HG03460 (cell line): Measurements from ENCODE around the gene TOR1B.

Experiments
- ATAC-seq: cut with Tn5 transposase; IDR thresholded peaks from one replicate; pipeline ENCODE4 v1.9.1; 2021; ENCODE audit not compliant: unreplicated experiment

The TOR1B gene

GRCh38 chr9:129812385-129812784 is 9.4 kb downstream of the TOR1B start:
- no peak for ATAC-seq

GRCh38 chr9:129813661-129814060 is 10.7 kb downstream of the TOR1B start:
- ATAC-seq = no peak

GRCh38 chr9:129814432-129815223 is 11.6 kb downstream of the TOR1B start:
- ATAC-seq = no peak

GRCh38 chr9:129815278-129815677 is 12.3 kb downstream of the TOR1B start:
- no peak for ATAC-seq

- ATAC-seq = no peak
Measured at GRCh38 chr9:129816501-129817435, 13.8 kb downstream of the TOR1B start.

- ATAC-seq = no peak
Measured at GRCh38 chr9:129822898-129823541, 20.0 kb downstream of the TOR1B start.

- ATAC-seq = no peak
Measured at GRCh38 chr9:129823542-129823934, 20.6 kb downstream of the TOR1B start.

GRCh38 chr9:129823935-129824601 is 21.1 kb downstream of the TOR1B start, which contains the start of gene TOR1A:
TOR1A (minus strand) TSS chr9:129824136; CDS start chr9:129824085, 51 bp downstream.
- peak; percentile 92 for ATAC-seq

- ATAC-seq = no peak
Measured at GRCh38 chr9:129826344-129826743, 23.4 kb downstream of the TOR1B start.

- ATAC-seq = no peak
Measured at GRCh38 chr9:129826759-129827158, 23.8 kb downstream of the TOR1B start.

- ATAC-seq = no peak
Measured at GRCh38 chr9:129828051-129828450, 25.1 kb downstream of the TOR1B start.

GRCh38 chr9:129828969-129829368 is 26.0 kb downstream of the TOR1B start:
- ATAC-seq = no peak

- ATAC-seq = no peak
Measured at GRCh38 chr9:129832982-129833381, 30.0 kb downstream of the TOR1B start.

- ATAC-seq = peak; percentile 19
Measured at GRCh38 chr9:129834489-129835127, 31.6 kb downstream of the TOR1B start.

- ATAC-seq = peak; percentile 93
Measured at GRCh38 chr9:129835128-129835859, 32.3 kb downstream of the TOR1B start, which contains the start of the genes C9orf78 and USP20. C9orf78 (minus strand) TSS chr9:129835275; CDS start chr9:129835221, 54 bp downstream. USP20 (plus strand) TSS chr9:129835458; CDS start chr9:129852556, 17,098 bp downstream.

- peak; percentile 1 for ATAC-seq
Measured at GRCh38 chr9:129835860-129836223, 32.9 kb downstream of the TOR1B start.

GRCh38 chr9:129836311-129837007 is 33.5 kb downstream of the TOR1B start:
- ATAC-seq = no peak

- no peak for ATAC-seq
Measured at GRCh38 chr9:129838707-129839259, 35.8 kb downstream of the TOR1B start.
